ENCODE measurements around the gene CCL22.
"Not testable (repeated sequence)": the region's sequence is repeated elsewhere in the genome, so short reads cannot be mapped to it uniquely, and the experiment has no call there.

Gene CCL22

GRCh38 chr16:57396786-57397185 lies 38.2 kb downstream of the CCL22 start:
- ATAC-seq: no peak

- ATAC-seq: not testable (repeated sequence)
Measured at GRCh38 chr16:57397493-57397892, 38.9 kb downstream of the CCL22 start.

DNA sequence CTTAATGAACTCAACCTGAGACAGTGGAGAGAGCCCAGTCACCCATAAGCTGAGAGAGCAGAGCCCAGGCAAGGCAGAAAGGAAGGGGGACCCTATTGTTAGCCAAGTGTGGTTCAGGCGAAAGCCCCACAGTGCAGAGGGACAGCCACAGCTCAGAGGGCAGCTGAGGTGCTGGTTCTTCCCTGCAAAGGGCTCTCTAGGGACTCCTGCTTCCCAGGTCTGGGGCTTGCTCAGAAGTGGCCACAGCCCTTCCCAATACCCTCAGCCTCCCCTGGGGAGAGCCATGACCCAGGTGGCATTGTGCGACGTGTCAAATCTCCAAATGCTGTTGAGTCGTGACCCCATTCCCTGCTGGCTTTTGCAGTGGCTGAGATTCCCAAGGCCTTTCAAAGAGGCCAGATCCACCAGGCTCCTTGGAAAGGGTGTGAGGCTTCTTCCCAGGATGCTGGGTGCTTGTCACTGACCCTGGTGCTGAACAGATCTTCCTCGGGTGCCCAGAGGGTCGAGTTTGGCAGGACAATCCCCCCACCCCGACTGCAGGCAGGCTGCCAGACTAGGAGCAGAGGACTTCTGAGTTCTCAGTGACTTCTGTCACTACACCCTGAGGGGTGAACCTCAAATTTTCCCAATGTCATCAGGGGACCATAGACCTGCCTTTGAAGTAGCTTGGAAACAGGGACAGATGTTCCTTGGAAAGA lies 43.5 kb downstream of the CCL22 start:
- ATAC-seq: no peak

GRCh38 chr16:57403965-57404817 lies 45.6 kb downstream of the CCL22 start, which contains the start of gene CCL17:
Gene CCL17 (plus strand): TSS chr16:57404767. CDS start chr16:57413933, 9,166 bp downstream.
- no peak for ATAC-seq

DNA sequence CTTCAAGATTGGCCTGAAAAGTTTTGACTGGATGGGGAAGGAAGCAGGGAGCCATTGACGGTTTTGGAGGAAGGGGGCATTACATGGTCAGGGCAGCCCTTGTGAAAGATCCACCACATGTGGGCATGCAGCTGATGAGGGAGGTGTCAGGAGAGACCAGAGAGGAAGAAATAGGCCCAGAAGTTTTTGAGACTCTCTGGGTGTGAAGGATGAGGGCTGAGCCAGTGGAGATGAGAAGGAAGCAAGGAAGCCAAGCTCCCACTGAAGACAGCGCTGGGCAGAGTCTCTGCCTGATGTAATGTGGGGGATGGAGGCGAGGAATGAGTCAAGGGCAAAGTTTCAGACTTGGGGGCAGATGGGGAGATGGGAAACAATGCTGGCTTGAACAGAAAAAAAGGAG lies 46.5 kb downstream of the CCL22 start:
- no peak for ATAC-seq

- ATAC-seq: no peak
Measured at GRCh38 chr16:57406881-57407280, 48.3 kb downstream of the CCL22 start.

DNA sequence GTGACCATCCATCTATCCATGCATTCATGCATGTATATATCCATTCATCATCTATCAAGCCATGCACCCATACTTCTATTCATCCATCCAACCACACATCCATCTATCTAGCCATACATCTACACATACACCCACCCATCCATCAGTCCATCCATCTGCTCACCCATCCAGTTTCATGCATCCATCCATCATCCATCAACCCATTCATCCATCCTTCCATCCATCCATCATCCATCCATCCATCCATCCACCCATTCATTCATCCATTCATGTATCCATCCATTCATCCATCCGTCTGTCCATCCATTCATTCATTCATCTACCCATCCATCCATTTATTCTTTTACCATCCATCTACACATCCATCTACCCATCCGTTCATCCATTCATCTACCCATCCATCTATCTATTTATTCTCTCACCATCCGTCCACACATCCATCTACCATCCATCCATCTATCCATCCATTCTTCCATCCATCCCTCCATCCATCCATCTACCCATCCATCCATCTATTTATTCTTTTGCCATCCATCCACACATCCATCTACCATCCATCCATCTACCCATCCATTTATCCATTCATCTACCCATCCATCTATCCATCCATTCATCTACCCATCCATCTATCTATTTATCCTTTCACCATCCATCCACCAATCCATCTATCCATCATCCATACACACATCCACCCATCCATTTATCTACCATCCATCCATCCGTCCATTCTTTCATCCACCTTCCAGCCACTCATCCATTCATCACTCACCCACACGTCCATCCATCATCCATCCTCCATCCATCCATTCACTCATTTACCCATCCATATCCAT lies 49.2 kb downstream of the CCL22 start:
- no peak for ATAC-seq

- ATAC-seq: no peak
Measured at GRCh38 chr16:57409065-57409464, 50.5 kb downstream of the CCL22 start.

DNA sequence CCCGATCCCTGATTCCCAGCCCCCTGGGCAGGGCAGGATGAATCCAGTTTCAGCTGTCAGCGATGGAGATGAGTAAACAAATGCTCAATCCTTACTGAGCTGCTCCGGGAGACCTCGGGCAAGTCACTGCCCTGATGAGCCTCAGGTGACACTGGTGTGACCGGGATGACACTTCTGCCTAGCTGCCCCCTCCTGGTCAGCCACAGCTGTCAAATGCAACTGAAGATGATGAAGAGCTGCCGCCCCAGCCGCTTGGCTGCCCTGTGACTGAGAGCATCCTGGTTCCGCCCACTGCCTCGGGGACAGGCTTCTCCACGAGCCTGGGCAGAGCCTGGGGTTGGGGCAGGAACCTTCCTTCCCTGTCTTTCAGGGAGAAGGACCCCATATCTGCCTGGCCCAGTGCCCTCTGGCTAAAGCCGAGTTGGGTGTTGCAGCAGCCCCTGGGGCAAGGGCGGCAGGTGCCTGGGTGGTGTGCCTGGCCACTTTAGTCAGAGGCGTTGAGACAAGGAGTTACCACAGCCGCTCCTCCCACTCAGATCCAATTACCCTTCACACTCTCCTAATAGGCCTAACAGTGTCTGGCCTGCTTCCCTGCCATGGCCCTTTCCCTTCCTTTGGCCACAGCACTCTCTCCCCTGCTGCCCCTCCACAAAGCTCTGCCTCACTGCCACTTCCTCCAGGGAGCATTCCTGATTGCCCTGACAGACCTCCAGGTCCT lies 51.4 kb downstream of the CCL22 start:
- ATAC-seq: no peak

DNA sequence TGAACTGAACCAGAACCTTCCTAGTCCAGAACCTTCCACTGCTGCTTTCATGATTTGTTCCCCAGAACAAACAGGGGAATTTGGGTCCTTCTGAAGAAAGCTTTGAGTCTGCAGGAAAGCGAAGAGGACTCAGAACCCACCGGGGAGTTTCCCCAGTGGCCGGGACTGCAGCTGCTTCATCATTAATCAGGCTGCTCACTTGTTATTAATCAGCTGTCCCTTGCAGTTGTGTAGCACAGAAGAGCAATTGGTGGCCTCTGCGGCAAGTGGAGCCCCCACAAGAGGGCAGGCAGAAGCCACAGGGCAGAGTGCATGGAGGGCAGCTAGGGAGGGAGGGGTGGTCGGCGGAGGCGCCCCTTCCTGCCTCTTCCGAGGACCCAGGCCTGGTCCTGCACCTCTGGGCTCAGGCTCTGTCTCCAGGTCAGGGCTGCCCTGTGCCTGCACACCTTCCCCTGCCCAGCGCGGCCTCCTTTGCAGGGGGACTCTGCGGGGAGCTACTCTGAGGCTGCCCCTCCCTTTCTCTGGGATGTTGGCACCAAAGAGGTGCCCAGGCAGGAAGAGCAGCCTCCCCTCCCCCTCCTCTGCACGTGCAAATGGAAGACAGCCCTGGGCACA lies 52.9 kb downstream of the CCL22 start:
- peak; percentile 15 to 44 for ATAC-seq

- ATAC-seq: no peak
Measured at GRCh38 chr16:57412584-57412983, 54.0 kb downstream of the CCL22 start.

GRCh38 chr16:57413301-57413730 lies 54.7 kb downstream of the CCL22 start:
- peak in 1 of 2 donors; percentile 21 for ATAC-seq

DNA sequence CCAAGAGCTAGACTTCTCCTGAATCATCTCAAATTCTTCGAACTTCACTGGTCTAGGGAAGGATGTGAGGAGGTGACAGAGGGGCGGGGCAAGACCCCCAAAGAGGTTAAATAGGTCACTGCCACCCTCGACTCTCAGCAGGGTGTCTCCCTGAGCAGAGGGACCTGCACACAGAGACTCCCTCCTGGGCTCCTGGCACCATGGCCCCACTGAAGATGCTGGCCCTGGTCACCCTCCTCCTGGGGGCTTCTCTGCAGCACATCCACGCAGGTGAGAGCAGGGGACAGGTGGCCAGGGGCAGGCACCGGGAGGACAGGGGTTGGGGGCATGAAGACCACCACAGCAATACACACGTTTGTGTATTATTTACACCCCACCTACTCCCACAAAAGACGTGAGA lies 55.1 kb downstream of the CCL22 start:
- ATAC-seq: no peak

All from activated CD4-positive, CD25-positive, alpha-beta regulatory T cell treated with anti-CD3 and anti-CD28 coated beads, Interleukin-2, amount 50 U/mL, for 24 hours (primary cell).